H9 (cell line): ENCODE measurements around the gene RBM8A. TPM values are rescaled to one million over a fixed set of nuclear protein-coding genes. Genes with fewer than 3 reads are reported as not detected.

Experiments
- DNase-seq: peaks from one replicate; pipeline ENCODE4 v3.0.0-alpha.2; 2017
- H2AFZ ChIP-seq: one replicate; pipeline ENCODE4 v1.6.1; 2013; ENCODE audit warnings: mild to moderate bottlenecking, low read length, control low read depth, moderate library complexity
- H2AK5ac ChIP-seq: 2 replicates; pipeline ENCODE4 v1.6.1; 2013; ENCODE audit warnings: low read length, control low read depth, mixed read lengths; ENCODE audit not compliant: insufficient read length
- H2BK120ac ChIP-seq: one replicate; pipeline ENCODE4 v1.6.1; 2013; ENCODE audit warnings: low read depth, mild to moderate bottlenecking, low read length, control low read depth, inconsistent platforms; ENCODE audit not compliant: poor library complexity, severe bottlenecking
- H2BK12ac ChIP-seq: 2 replicates; pipeline ENCODE4 v1.6.1; 2013; ENCODE audit warnings: low read length, control low read depth, mixed read lengths, low read depth; ENCODE audit not compliant: insufficient read length
- H2BK15ac ChIP-seq: 2 replicates; pipeline ENCODE4 v1.6.1; 2013; ENCODE audit warnings: low read depth, low read length, control low read depth
- H2BK20ac ChIP-seq: one replicate; pipeline ENCODE4 v1.6.1; 2013; ENCODE audit warnings: low read depth, mild to moderate bottlenecking, low read length, control low read depth, inconsistent platforms; ENCODE audit not compliant: poor library complexity, severe bottlenecking
- H2BK5ac ChIP-seq: 2 replicates; pipeline ENCODE4 v1.6.1; 2013; ENCODE audit warnings: low read length, control low read depth, mixed read lengths; ENCODE audit not compliant: insufficient read length
- H3K14ac ChIP-seq: 2 replicates; pipeline ENCODE4 v1.6.1; 2013; ENCODE audit warnings: low read length, control low read depth; ENCODE audit not compliant: insufficient read depth
- H3K18ac ChIP-seq: 2 replicates; pipeline ENCODE4 v1.6.1; 2013; ENCODE audit warnings: low read depth, mild to moderate bottlenecking, mixed read lengths, low read length, control low read depth; ENCODE audit not compliant: insufficient read length
- H3K23ac ChIP-seq: 2 replicates; pipeline ENCODE4 v1.6.1; 2013; ENCODE audit warnings: low read length, control low read depth, mixed read lengths, low read depth; ENCODE audit not compliant: insufficient read length
- H3K23me2 ChIP-seq: 2 replicates; pipeline ENCODE4 v1.6.1; 2013; ENCODE audit warnings: low read depth, mild to moderate bottlenecking, mixed read lengths, low read length, control low read depth; ENCODE audit not compliant: insufficient read length, poor library complexity, severe bottlenecking
- H3K27ac ChIP-seq: 2 replicates; pipeline ENCODE4 v1.5.1; 2013; ENCODE audit warnings: low read length, control low read depth, mixed read lengths, low read depth; ENCODE audit not compliant: insufficient read length
- H3K27me3 ChIP-seq: 2 replicates; pipeline ENCODE4 v1.6.1; 2013; ENCODE audit warnings: low read length, control low read depth, inconsistent platforms; ENCODE audit not compliant: insufficient read depth
- H3K4ac ChIP-seq: 2 replicates; pipeline ENCODE4 v1.6.1; 2013; ENCODE audit warnings: low read depth, mild to moderate bottlenecking, control low read depth, inconsistent platforms, low read length, moderate library complexity
- H3K4me1 ChIP-seq: 2 replicates; pipeline ENCODE4 v1.6.1; 2013; ENCODE audit warnings: low read length, control low read depth, inconsistent platforms; ENCODE audit not compliant: insufficient read depth
- H3K4me2 ChIP-seq: 2 replicates; pipeline ENCODE4 v1.6.1; 2013; ENCODE audit warnings: low read length, control low read depth, mixed read lengths; ENCODE audit not compliant: insufficient read length, insufficient read depth
- H3K56ac ChIP-seq: 2 replicates; pipeline ENCODE4 v1.6.1; 2013; ENCODE audit warnings: low read depth, mild to moderate bottlenecking, mixed read lengths, low read length, control low read depth; ENCODE audit not compliant: insufficient read length
- H3K79me1 ChIP-seq: 2 replicates; pipeline ENCODE4 v1.6.1; 2013; ENCODE audit warnings: low read depth, mild to moderate bottlenecking, moderate library complexity, low read length, control low read depth, inconsistent platforms; ENCODE audit not compliant: insufficient read depth, poor library complexity, severe bottlenecking
- H3K79me2 ChIP-seq: 2 replicates; pipeline ENCODE4 v1.6.1; 2013; ENCODE audit warnings: low read length, control low read depth, inconsistent platforms; ENCODE audit not compliant: insufficient read depth
- H3K9ac ChIP-seq: 2 replicates; pipeline ENCODE4 v1.6.1; 2013; ENCODE audit warnings: low read length, control low read depth, mixed read lengths; ENCODE audit not compliant: insufficient read length; ENCODE audit errors: extremely low read depth
- H3K9me3 ChIP-seq: one replicate; pipeline ENCODE4 v1.6.1; 2013; ENCODE audit warnings: low read depth, low read length, inconsistent platforms; ENCODE audit not compliant: control insufficient read depth
- H3T11ph ChIP-seq: one replicate; pipeline ENCODE4 v1.6.1; 2013; ENCODE audit warnings: mild to moderate bottlenecking, low read length, control low read depth, inconsistent platforms
- H4K20me1 ChIP-seq: one replicate; pipeline ENCODE4 v1.6.1; 2013; ENCODE audit not compliant: control insufficient read depth, insufficient read length, insufficient read depth
- H4K5ac ChIP-seq: 2 replicates; pipeline ENCODE4 v1.6.1; 2013; ENCODE audit warnings: low read depth, mild to moderate bottlenecking, mixed read lengths, low read length, control low read depth; ENCODE audit not compliant: insufficient read length
- H4K8ac ChIP-seq: replicated peaks from 2 replicates; pipeline ENCODE4 v1.6.1; 2013; ENCODE audit warnings: low read length, control low read depth, mixed read lengths, low read depth; ENCODE audit not compliant: insufficient read length
- H4K91ac ChIP-seq: 2 replicates; pipeline ENCODE4 v1.6.1; 2013; ENCODE audit warnings: low read depth, mild to moderate bottlenecking, moderate library complexity, mixed read lengths, low read length, control low read depth; ENCODE audit not compliant: insufficient read length
- H3K27ac Mint-ChIP-seq, 3 experiments: 2 replicates in 2 of 3; 3 replicates in 1 of 3; pipeline ENCODE4 v1.8.0; 2020 to 2021; ENCODE audit warnings: mixed read lengths in 3 of 3, mild to moderate bottlenecking in 1 of 3, moderate library complexity in 1 of 3
- H3K27me3 Mint-ChIP-seq: 2 replicates; pipeline ENCODE4 v1.8.0; 2021; ENCODE audit warnings: low read depth, mild to moderate bottlenecking, moderate library complexity, mixed read lengths
- H3K36me3 Mint-ChIP-seq, 3 experiments: 2 replicates in 2 of 3; 3 replicates in 1 of 3; pipeline ENCODE4 v1.8.0; 2020 to 2021; ENCODE audit warnings: low read depth in 3 of 3, mixed read lengths in 3 of 3; ENCODE audit not compliant: insufficient read depth in 1 of 3
- H3K4me1 Mint-ChIP-seq, 2 experiments: 2 replicates each; pipeline ENCODE4 v1.8.0; 2020; ENCODE audit warnings: mixed read lengths in 2 of 2
- H3K4me3 Mint-ChIP-seq, 2 experiments: 2 replicates in 1 of 2; 3 replicates in 1 of 2; pipeline ENCODE4 v1.8.0; 2020 to 2021; ENCODE audit warnings: mild to moderate bottlenecking in 2 of 2, mixed read lengths in 2 of 2, moderate library complexity in 1 of 2
- H3K9me3 Mint-ChIP-seq, 2 experiments: 2 replicates in 1 of 2; 3 replicates in 1 of 2; pipeline ENCODE4 v1.8.0; 2020; ENCODE audit warnings: mild to moderate bottlenecking in 2 of 2, mixed read lengths in 2 of 2, moderate library complexity in 1 of 2
- CTCF ChIP-seq: fragments of 200-600 bp; sonication (generic); conservative IDR thresholded peaks from 3 replicates; pipeline ENCODE4 v1.8.0; 2021; ENCODE audit warnings: antibody characterized with exemption, mild to moderate bottlenecking
- WGBS: extraction: QIAGEN DNeasy Blood & Tissue Kit; methylation state at CpG from one replicate; pipeline ENCODE4 v1.1.7; 2013; ENCODE audit warnings: missing lambda C conversion rate, low lambda C conversion rate, mixed read lengths; ENCODE audit not compliant: insufficient read length; ENCODE audit errors: extremely low coverage; 5-methylcytosine and 5-hydroxymethylcytosine counted together
- total RNA-seq: library from RNA; stranded (reverse); gene quantifications from 2 replicates; pipeline ENCODE4 v1.2.1, GENCODE V29; 2021

The RBM8A gene
- total RNA-seq, 1 experiment from 2014 or later: 298 TPM

GRCh38 chr1:145942871-145943270 is 15.6 kb upstream of the RBM8A start:
- Mint-ChIP-seq H3K27me3 (no peaks in the 10 kb centered on the region), H3K36me3 (no peaks in the 10 kb centered on the region), H3K9me3 (no peaks in the 10 kb centered on the region), H3K4me3 (no peak overlapping the region), H3K4me1 (peaks cover 11 to 14% of the 10 kb centered on the region in 2 experiments), H3K27ac (no peak overlapping the region; a peak in 1 of 7 replicates)
- no peak overlapping the region for H3K4me2 ChIP-seq
- WGBS: no CpG with 5 or more reads among the region's 6 CpGs
- no peak overlapping the region for H2BK5ac ChIP-seq
- no peak overlapping the region for H3K27ac ChIP-seq
- H4K91ac ChIP-seq: no peak overlapping the region
- H3K18ac ChIP-seq: no peak overlapping the region
- H4K5ac ChIP-seq: no peak overlapping the region
- H2AFZ ChIP-seq: no peak overlapping the region
- H4K20me1 ChIP-seq: no peaks in the 10 kb centered on the region
- H3K23ac ChIP-seq: no peak overlapping the region
- H3K4me1 ChIP-seq: peaks cover 6% of the 10 kb centered on the region; the same call in 1 of the 2 replicates
- H3K79me1 ChIP-seq: no peaks in the 10 kb centered on the region
- H2BK120ac ChIP-seq: no peak overlapping the region
- no peak overlapping the region for H2BK20ac ChIP-seq
- no peaks in the 10 kb centered on the region for H3K23me2 ChIP-seq
- H3K9me3 ChIP-seq: no peaks in the 10 kb centered on the region
- H3K9ac ChIP-seq: no peak overlapping the region
- H2BK12ac ChIP-seq: no peak overlapping the region
- no peak for TF ChIP-seq CTCF
- H3K56ac ChIP-seq: no peak overlapping the region
- no peak overlapping the region for H3T11ph ChIP-seq
- H3K14ac ChIP-seq: no peak overlapping the region
- no peak overlapping the region for H3K4ac ChIP-seq
- H3K79me2 ChIP-seq: no peaks in the 10 kb centered on the region
- H2BK15ac ChIP-seq: no peak overlapping the region
- DNase-seq: no peak
- no peaks in the 10 kb centered on the region for H3K27me3 ChIP-seq
- H4K8ac ChIP-seq: no peak overlapping the region
- H2AK5ac ChIP-seq: no peak overlapping the region
